HG03159 (cell line): ENCODE data around the gene STK11IP.

Source experiments
- ATAC-seq: cut with Tn5 transposase; IDR thresholded peaks from one replicate; pipeline ENCODE4 v1.9.1; 2021; ENCODE audit warnings: mild to moderate bottlenecking, moderate library complexity; ENCODE audit not compliant: unreplicated experiment

Gene STK11IP

GRCh38 chr2:219631406-219631891 lies 33.8 kb downstream of the STK11IP start:
- ATAC-seq = no peak

- no peak for ATAC-seq
These were observed 34.5 kb downstream of the STK11IP start for GRCh38 chr2:219631904-219632759.

GRCh38 chr2:219632760-219633105 lies 35.1 kb downstream of the STK11IP start:
- no peak for ATAC-seq

GRCh38 chr2:219633276-219634065 lies 35.8 kb downstream of the STK11IP start:
- no peak for ATAC-seq

- no peak for ATAC-seq
These were observed 36.7 kb downstream of the STK11IP start for GRCh38 chr2:219634171-219634940.

- ATAC-seq = no peak
These were observed 37.5 kb downstream of the STK11IP start for GRCh38 chr2:219634951-219635751.

GRCh38 chr2:219636144-219636915 lies 38.7 kb downstream of the STK11IP start:
- ATAC-seq = no peak

GRCh38 chr2:219636941-219637841 lies 39.5 kb downstream of the STK11IP start:
- no peak for ATAC-seq

- no peak for ATAC-seq
These were observed 40.2 kb downstream of the STK11IP start for GRCh38 chr2:219637842-219638185.

GRCh38 chr2:219638217-219638947 lies 40.7 kb downstream of the STK11IP start:
- no peak for ATAC-seq

- no peak for ATAC-seq
These were observed 41.5 kb downstream of the STK11IP start for GRCh38 chr2:219638948-219639755.

- no peak for ATAC-seq
These were observed 43.9 kb downstream of the STK11IP start for GRCh38 chr2:219641390-219642068.

GRCh38 chr2:219642069-219642454 lies 44.4 kb downstream of the STK11IP start:
- ATAC-seq = no peak

GRCh38 chr2:219642465-219643083 lies 44.9 kb downstream of the STK11IP start:
- ATAC-seq = peak; percentile 97

GRCh38 chr2:219643084-219643473 lies 45.4 kb downstream of the STK11IP start:
- no peak for ATAC-seq

GRCh38 chr2:219643788-219644398 lies 46.2 kb downstream of the STK11IP start:
- ATAC-seq = no peak
